Skin epidermis (tissue), 12 donors: Measurements from ENCODE around the gene ZDHHC1.

Experiments
- H3K27ac ChIP-seq, 21 experiments: fragments of 200-600 bp; sonication (generic) in 11 of 21; one replicate each; pipeline ENCODE4 v1.5.0; 2020; ENCODE audit warnings: mild to moderate bottlenecking in 3 of 21, inconsistent platforms in 2 of 21, moderate library complexity in 2 of 21
- H3K4me3 ChIP-seq, 7 experiments: fragments of 200-600 bp; sonication (generic) in 2 of 7; one replicate each; pipeline ENCODE4 v1.5.0; 2020; ENCODE audit warnings: inconsistent platforms in 2 of 7, mild to moderate bottlenecking in 2 of 7, moderate library complexity in 1 of 7

Gene ZDHHC1, protein sequence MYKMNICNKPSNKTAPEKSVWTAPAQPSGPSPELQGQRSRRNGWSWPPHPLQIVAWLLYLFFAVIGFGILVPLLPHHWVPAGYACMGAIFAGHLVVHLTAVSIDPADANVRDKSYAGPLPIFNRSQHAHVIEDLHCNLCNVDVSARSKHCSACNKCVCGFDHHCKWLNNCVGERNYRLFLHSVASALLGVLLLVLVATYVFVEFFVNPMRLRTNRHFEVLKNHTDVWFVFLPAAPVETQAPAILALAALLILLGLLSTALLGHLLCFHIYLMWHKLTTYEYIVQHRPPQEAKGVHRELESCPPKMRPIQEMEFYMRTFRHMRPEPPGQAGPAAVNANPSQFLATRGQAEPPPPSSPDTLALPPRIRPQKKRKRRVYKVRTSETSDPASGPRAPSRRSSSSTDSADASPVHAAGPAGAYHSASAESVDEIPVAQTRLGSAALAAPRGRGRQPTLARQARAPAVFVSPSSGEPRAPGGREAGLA

DNA sequence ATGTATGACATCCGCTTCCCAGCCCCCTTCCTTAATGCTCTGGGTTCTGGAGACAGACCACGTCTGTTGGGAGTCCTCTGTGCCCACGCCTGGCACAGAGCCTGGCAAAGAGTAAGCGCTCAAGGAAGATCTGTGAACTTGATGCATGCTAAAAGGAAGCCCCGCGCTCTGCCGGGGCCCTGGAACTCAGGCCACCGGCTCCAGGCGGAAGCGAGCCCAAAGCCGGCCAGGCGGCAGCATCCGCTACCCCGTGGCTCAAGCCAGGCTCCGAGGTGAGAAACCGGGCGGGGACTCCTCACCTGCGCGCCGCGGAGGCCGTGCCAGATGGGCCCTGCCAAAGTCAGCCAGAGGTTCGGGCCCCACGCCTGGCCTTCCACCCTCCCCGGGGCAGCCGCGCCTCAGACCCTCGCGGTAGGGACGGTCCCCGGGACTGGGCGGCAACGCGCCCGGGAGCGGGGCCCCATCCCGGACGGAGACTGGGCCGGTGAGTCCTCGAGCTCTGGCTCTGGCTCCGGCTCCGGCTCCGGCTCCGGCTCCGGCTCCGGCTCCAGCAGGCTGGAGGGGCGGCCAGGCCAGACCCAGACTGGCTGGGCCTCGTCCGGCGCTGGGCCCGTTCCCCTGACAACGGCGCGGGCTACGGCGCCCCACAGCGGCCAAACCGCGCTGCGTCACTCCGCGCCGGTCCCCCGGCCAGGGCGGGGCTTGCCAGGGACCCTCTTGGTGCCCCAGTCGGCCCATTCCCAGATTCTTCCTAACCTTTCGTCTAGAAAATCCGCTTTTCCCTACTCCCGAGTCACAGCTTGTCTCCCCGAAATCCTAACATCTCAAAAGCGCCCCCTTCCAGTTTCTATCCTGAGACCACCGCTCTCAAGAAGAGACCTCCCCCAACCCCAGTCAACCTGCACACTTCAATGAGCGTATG lies at the start of gene ZDHHC1:
ZDHHC1 (minus strand) TSS at position 606 of the 922 bp plus-strand sequence. CDS start 8,702 bp downstream, outside the sequence.
- Histone ChIP-seq H3K27ac (peak within 1 kb of the TSS; percentile 59 to 95 (median 88)), H3K4me3 (peak within 1 kb of the TSS; percentile 52 to 70 (median 67))

DNA sequence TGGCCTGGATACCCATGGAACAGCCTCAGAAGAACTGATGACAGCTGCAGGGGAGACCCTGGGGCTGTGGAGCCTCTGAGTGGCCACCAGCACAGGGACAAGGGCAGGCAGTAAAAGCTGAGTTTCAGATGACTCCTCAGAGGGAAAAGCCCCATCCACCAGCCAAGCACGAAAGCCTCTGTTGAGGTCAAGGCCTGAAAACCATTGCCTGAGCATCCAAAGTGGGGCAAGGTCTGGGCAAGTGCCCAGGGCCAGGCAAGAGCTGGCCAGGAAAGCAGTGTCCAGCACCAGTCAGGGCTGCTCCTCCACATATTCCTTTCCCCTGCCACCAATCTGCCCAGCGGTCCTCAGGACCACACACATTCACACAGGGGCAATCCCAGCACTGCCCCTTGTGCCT lies 48.3 kb upstream of the ZDHHC1 start:
- H3K27ac ChIP-seq, result peak overlapping the region in 1 of 21 experiments; percentile 41

DNA sequence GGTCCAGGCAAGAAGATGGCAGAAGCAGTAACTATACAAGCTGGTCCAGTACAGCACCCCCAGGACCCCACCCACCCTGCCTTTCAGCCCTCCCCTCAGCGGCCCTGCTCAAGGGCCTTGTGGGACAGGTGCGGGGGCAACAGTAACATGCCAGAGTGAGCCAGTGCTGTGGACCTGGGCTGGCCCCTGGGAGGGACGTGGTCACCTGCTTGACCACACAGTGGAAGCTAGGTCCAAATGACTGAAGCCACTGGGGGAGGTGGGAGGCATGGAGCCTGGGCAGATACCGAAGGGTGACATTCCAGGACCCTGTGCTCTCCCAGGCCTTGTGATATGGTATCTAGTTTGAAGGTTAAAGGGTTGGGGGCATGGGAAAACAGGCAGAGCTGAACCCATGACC lies 47.4 kb upstream of the ZDHHC1 start:
- Histone ChIP-seq H3K4me3 (no peak overlapping the region), H3K27ac (peak overlapping the region in 1 of 21 experiments; percentile 39)

More for the DNA sequence above, 48.3 kb upstream of the ZDHHC1 start:
- H3K4me3 ChIP-seq, result no peak overlapping the region

DNA sequence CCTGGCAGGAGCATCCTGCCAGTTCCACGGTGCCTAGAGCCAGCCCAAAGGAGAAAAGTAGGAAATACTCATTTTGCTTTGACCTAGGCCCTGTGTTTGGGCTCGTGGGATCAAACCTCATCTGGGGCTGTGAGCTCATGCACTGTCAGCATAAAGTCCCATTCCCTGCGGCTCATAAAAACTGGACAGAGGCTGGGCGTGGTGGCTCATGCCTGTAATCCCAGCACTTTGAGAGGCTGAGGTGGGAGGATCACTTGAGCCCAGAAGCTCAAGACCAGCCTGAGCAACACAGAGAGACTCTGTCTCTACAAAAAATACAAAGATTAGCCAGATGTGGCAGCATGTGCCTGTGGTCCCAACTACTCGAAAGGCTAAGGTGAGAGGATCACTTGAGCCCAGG lies 46.8 kb upstream of the ZDHHC1 start:
- no peak overlapping the region for H3K4me3 ChIP-seq
- peak overlapping the region in 9 of 21 experiments; percentile 3 to 86 (median 39) for H3K27ac ChIP-seq

DNA sequence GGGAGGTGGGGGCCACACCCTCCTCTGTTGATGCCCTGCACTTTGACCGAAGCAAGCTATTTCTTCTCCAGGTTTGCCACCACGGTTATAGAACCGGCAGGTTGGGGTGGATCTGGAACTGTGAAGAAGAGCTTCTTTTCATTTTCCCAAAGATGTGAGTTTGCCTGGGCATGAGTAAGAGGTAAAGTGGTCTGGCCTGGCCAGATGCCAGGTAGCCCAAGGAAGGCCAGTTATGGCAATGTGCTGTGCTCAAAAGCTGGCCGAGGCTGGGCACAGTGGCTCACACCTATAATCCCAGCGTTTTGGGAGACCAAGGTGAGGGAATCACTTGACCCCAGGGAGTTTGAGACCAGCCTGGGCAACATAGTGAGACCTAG lies 46.0 kb upstream of the ZDHHC1 start:
- peak overlapping the region in 9 of 21 experiments; percentile 1 to 86 (median 36) for H3K27ac ChIP-seq
- no peak overlapping the region for H3K4me3 ChIP-seq

DNA sequence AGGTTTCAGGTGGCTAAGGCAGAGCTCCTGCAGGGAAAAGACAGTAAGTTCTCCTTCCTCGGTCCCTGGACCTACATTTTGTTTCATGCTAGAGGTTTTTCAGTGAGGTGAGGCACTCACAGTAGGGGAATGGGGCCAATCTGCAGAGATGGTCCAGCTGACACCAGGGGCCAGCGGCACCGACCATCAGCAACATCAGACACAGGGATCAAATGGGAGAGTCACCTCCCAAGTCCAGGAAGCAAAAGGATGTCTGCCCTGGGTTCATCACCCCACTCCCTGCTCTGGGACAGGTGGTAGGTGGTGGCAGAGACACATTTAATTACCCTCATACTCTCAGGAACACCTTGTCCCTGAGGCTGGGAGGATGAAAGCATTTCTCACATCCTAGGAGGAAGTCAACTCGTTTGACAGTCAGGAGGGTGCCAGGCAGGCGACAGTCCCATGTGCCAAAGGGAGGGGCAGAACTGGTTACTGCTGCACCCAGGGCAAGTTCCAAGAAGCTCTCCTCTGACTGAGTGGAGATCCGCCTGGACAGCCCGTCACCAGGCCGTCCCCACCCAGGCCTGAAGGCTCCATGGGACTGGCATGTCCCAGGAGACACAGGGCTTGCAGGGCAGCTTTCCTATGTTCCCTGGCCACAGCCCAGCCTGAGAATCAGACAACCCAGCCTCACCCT lies 45.5 kb upstream of the ZDHHC1 start:
- Histone ChIP-seq H3K4me3 (no peak overlapping the region), H3K27ac (peak overlapping the region in 12 of 21 experiments; percentile 2 to 86 (median 53))

DNA sequence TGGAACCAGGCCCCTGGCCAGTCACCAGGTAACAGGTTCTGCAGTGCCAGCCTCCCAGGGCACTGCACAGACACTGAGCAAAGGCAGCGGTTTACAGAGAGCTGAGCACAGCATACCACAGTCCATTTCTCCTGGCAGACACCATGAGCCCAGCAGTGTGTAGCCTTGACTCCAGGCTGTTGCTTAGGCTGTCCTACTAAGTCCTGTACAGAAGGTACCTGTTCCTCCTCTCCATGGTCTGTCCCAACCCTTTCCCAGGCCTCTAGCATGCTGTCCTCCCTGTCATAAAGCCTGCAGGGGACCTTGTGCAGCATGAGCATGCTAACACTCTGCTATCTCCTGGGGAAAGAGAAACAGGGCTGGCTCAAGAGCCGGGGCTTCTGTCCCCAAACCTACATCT lies 44.7 kb upstream of the ZDHHC1 start:
- Histone ChIP-seq H3K27ac (peak overlapping the region in 11 of 21 experiments; percentile 2 to 86 (median 49)), H3K4me3 (no peak overlapping the region)

DNA sequence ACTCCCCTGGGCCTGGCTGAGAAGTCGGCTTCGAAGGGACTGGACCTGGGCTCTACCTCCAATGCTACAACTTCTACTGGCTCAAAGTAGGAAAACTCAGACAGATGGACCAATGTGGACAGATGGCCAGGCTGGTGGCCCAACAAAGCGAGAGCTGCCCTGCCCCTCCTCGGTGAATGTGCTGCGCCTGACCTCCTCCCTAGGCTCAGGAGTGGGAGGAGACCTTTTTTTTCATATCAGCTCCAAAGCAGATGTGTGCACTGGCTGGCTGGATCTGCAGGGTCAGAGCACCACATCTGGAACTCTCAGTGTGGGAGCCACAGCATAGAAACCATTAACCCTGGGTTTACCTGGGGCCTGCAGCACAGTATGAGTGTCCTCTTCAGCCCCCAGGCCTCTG lies 43.9 kb upstream of the ZDHHC1 start:
- H3K4me3 ChIP-seq, result no peak overlapping the region
- H3K27ac ChIP-seq, result peak overlapping the region in 14 of 21 experiments; percentile 2 to 86 (median 66)

DNA sequence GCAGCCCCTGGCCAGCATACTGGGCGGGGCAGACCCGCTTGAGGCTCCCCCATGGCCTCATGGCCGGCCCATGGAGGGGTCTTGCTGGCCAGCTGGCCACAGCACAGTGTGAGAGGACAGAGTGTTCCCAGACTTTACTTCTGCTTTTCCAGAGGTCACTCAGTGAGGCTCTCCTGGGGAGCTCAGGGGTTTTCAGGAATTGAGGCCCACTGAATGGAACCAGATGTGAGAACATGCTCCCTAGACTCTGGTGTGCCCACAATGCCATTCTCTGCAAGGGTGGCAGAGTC lies 43.5 kb upstream of the ZDHHC1 start:
- Histone ChIP-seq H3K27ac (peak overlapping the region in 18 of 21 experiments; percentile 3 to 86 (median 65)), H3K4me3 (no peak overlapping the region)

DNA sequence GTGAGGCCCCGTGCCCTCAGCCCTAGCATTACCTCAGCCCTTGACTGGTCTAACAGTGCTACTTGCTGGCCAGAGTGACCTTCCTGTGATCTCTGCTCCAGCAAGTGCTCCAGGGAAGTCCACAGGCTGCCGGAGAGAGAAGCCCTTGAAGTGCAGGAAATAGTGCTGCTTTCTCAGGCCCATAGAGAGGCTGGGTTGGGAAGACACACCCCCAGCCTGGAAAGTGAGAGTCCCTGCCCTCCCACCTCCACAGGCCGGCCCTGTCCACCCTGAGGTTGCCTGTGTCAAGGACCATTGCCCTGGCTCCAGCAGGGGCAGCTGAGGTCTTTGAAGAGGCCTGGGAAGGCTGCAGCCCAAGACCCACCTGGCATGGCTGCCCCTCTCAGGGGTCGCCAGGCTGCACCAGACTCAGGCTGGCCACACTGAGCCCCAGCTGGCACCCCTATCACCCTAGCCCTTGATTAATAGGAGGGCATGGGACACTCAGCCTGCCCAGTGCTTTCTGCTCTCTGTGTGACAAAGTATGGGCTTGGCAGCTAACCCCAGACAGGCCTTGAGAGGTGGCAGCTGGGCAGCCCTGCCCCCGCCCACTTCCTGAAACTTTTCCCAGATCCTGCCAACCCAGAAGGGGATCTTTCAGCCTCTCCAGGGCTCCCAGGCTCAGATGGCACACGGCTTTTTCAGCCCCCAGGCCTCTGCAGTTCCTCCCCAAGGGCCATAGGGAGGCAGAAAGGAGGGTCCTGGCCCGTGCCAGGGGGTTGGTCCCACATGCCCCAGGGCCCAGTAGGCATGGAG lies 43.0 kb upstream of the ZDHHC1 start:
- peak overlapping the region in 19 of 21 experiments; percentile 7 to 86 (median 65) for H3K27ac ChIP-seq
- no peak overlapping the region for H3K4me3 ChIP-seq

DNA sequence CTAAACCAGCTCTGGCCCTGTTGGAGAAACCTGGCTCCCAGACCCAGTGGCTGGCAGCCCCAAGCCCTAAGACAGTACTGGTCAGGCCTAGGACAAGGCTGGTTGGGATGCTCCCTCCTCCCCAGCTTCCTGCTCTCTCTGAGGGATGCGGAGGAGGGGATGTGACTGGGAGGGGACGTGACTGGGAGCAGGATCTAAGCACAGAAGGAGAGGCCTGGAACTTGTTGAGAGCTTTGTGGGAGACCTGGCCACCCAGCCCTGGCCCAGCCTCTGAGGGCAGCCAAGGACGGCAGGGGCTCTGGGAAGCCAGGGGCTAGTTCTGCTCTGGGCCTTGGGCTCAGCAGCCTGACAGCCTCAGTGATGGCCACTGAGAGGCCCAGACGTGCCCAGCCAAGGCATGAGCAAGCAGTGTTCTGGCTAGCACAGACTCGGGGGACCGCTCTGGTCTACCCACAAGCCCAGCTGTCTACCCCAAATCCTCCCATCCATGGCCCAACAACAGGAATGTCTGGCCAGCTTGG lies 41.9 kb upstream of the ZDHHC1 start:
- no peak overlapping the region for H3K4me3 ChIP-seq

DNA sequence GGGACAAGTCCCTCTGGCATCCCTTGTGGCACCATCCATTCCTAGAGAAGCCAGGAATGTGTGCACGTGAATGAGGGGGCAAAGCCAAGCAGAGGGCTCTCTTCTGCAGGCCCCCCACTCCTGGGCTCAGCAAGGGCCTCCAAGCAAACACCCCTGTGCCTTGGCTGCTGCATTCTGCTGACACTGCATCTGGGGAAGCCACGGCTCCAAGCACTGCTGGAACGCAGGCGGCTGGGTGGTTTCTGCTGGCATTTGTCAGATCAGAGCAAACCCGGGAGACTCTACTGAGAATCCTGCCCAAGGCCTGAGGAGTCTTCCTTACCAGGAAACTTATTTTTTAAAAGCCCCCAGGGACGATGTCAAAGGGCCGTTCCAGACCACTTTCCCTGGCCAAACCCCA lies 41.3 kb upstream of the ZDHHC1 start:
- Histone ChIP-seq H3K4me3 (no peak overlapping the region), H3K27ac (peak overlapping the region in 18 of 21 experiments; percentile 0 to 86 (median 65))

More for the DNA sequence above, 41.9 kb upstream of the ZDHHC1 start:
- H3K27ac ChIP-seq, result peak overlapping the region in 18 of 21 experiments; percentile 0 to 86 (median 65)

DNA sequence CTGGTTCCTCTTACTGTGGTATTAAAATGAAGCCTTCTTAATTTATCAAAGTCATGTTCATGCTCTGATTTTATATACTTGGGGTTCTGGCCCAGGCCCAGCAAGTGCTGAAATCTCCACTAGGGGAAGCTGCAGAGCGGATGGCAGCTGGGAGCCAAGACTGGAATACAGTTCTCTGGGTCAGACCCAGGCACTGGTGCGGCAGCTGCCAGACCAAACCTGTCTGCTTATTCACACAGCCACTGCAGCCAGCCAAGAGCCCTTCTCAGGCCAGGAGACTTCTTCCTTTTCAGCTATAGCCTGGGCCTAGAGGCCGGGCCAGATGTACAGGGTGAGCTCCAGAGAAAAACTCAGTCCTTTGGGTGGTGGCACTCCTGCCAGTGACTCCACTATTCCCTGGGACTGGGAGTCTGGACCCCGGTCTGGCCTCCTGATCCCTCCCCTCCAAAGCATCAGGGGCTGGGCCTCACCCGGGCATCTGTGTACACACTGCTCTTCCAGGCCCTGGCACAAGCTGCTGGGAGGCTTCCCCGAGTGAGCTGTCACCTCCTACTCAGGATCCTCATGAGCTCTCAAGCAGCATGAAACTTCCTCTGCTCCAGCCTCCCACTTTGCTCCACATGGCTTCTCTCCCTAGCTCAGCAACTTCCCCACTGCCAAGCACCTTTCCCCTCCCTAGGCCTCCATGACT lies 40.3 kb upstream of the ZDHHC1 start:
- Histone ChIP-seq H3K4me3 (no peak overlapping the region), H3K27ac (peak overlapping the region in 13 of 21 experiments; percentile 8 to 86 (median 57))

DNA sequence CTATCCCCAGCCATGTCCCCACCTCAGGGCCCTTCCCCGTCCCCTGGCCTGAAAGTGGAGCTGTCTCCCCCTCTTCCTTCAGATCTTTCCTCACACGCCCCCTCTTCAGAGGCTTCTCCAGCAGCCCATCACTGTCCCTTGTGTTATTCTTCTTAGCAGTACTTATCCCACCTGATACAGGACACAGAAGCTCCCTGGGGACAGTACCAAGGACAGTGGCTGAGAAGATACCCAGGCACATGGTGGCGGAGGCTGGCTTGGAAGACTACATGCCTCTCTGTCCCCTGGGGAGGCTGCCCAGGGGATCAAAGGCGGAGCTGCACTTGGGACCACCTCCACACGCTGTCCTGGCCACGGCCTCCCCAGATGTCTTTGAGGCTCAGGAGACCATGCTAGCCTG lies 38.6 kb upstream of the ZDHHC1 start:
- Histone ChIP-seq H3K4me3 (no peak overlapping the region), H3K27ac (peak overlapping the region in 2 of 21 experiments; percentile 7 to 26)

DNA sequence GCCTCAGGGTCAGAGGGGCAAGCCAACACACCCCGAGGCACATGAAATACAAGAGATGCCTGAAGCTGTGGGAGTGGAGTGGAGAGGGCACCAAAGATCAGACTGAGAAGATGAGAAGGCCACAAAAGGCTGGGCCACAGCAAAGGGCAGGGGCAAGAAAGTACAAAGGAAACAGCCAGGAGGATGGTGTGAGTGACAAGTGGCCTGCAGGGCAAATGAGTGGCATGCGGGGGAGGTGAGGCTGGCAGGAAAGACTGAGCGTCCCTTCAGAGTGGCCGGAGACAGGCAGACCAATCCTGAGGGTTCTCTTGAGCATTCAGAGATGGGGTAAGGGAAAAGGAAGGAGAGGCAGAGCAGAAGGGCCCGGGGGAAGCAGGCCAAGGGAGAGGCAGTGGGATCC lies 37.8 kb upstream of the ZDHHC1 start:
- Histone ChIP-seq H3K27ac (peak overlapping the region in 2 of 21 experiments; percentile 18 to 26), H3K4me3 (no peak overlapping the region)

DNA sequence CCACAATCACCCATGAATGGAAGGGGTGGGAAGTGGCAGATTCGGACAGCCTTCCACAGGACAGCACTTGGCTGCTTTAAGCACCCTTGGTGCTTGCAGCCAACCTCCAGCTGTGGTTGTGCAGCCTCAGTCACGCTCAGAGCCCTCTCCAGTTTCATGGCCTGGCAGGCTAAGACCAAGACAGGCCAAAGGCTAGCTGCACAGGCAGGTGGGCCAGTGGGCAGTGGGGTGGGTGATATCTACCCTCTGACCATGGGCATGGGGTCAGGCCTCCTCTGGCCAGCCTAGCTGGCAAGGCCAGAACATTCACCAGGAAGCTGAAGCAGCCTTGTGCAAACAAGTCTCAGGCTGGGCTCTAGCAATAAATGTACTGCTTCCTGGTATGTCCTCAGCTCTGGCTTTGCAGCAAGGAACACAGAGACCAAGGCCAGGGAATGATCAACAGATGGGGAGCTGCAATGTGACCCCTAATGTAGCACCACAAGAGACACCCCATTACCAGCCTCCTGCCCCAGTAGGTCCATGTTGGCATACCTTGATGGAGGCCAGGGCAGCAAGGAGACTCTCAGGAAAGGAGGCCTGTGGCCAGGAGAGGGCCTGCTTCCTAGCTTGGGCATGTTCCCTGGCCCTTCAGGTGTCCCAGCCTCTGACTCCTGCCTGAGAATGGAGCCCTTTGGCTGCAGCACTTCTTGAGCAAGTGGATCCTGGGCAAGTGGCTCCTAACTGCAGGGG lies 35.6 kb upstream of the ZDHHC1 start:
- Histone ChIP-seq H3K27ac (peak overlapping the region in 3 of 21 experiments; percentile 16 to 22 (median 20)), H3K4me3 (no peak overlapping the region)

DNA sequence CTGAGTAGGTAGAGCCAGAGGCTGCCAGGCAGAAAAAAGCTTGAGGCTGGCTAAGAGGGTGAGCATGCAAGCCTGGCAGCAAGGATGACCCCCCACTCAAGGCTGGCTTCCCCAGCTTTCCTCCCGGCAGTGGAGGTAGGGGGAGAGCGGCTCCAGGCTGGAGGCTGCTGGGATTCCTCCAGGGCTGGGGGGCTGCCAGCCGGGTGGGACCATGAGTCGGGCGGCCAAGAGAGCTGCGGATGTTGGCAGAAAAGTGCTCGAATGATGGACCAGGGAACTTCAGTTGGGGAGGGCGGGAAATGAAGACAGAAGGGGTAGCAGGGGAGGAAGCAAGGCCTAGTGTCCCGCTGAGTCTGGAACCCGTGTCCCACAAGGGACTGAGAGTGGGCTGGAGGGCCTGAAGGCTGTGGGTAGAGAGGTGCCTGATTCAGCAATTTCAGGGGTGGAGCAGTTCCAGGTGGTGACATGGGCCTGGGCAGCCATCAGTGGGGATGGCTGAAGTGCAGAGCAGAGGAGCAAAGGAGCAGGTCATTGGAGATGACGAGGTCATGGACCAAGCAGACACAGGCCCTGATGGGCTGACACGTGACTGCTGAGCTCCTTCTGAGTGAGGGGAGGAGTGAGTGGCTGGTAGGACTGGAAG lies 34.9 kb upstream of the ZDHHC1 start:
- Histone ChIP-seq H3K4me3 (no peak overlapping the region), H3K27ac (peak overlapping the region in 3 of 21 experiments; percentile 4 to 22 (median 20))
